ENCODE data around the gene WFDC8.

The WFDC8 gene

GRCh38 chr20:45579184-45579583 is at the start of gene WFDC8:
WFDC8 (minus strand) TSS chr20:45579284; CDS start chr20:45579247, 37 bp downstream.
- H3K9me3 ChIP-seq (ENCODE audit: control insufficient read depth, insufficient read depth, low read depth, low read length) = 0 out of 2 replicates have a peak, but pooled peaks cover 4% of the 10 kb centered on the region
- H3K4me1 ChIP-seq (ENCODE audit: control insufficient read depth, insufficient read depth, low read length) = peaks cover 28% of the 10 kb centered on the region
- no peak within 1 kb of the TSS for H3K4me3 ChIP-seq (ENCODE audit: low read depth, low read length)
- H3K36me3 ChIP-seq (ENCODE audit: control insufficient read depth, insufficient read depth, low read length) = no peaks in the 10 kb centered on the region
- H3K27ac ChIP-seq (ENCODE audit: low read depth, low read length) = no peak within 1 kb of the TSS
- H3K27me3 ChIP-seq (ENCODE audit: control insufficient read depth, insufficient read depth, low read length) = no peaks in the 10 kb centered on the region
- H3K9ac ChIP-seq (ENCODE audit: low read length) = no peak within 1 kb of the TSS

DNA sequence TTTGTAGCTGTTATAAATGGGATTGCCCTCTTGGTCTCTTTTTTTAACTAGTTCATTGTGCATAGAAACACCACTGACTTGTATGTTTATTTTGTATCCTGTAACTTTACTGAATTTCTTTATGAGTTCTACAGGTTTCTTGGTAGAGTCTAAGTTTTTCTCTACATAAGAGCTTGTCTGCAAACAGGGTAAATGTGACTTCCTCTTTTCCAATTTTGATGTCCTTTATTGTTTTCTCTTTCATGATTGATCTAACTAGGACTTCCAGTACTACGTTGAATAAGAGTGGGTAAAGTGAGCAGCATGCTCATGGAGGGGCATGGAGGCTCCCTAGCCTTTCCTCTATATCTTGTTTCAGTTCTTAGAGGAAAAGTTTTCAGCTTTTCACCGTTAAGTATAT is 47.5 kb upstream of the WFDC8 start:
- H3K36me3 ChIP-seq (ENCODE audit: control insufficient read depth, insufficient read depth, low read length) = no peaks in the 10 kb centered on the region

GRCh38 chr20:45621593-45621992 is 42.5 kb upstream of the WFDC8 start:
- Histone ChIP-seq H3K27me3 (ENCODE audit: control insufficient read depth, insufficient read depth, low read length) (no peaks in the 10 kb centered on the region), H3K27ac (ENCODE audit: low read depth, low read length) (no peak overlapping the region), H3K36me3 (ENCODE audit: control insufficient read depth, insufficient read depth, low read length) (no peaks in the 10 kb centered on the region), H3K9ac (ENCODE audit: low read length) (no peak overlapping the region), H3K4me1 (ENCODE audit: control insufficient read depth, insufficient read depth, low read length) (no peaks in the 10 kb centered on the region), H3K4me3 (ENCODE audit: low read depth, low read length) (no peak overlapping the region), H3K9me3 (ENCODE audit: control insufficient read depth, insufficient read depth, low read depth, low read length) (no peaks in the 10 kb centered on the region)

More for the DNA sequence above, 47.5 kb upstream of the WFDC8 start:
- no peak overlapping the region for H3K4me3 ChIP-seq (ENCODE audit: low read depth, low read length)
- H3K9ac ChIP-seq (ENCODE audit: low read length) = no peak overlapping the region
- H3K27ac ChIP-seq (ENCODE audit: low read depth, low read length) = no peak overlapping the region
- peaks cover 6% of the 10 kb centered on the region; the same call in 1 of the 2 replicates for H3K4me1 ChIP-seq (ENCODE audit: control insufficient read depth, insufficient read depth, low read length)
- H3K9me3 ChIP-seq (ENCODE audit: control insufficient read depth, insufficient read depth, low read depth, low read length) = no peaks in the 10 kb centered on the region
- no peaks in the 10 kb centered on the region for H3K27me3 ChIP-seq (ENCODE audit: control insufficient read depth, insufficient read depth, low read length)

- no peaks in the 10 kb centered on the region for H3K36me3 ChIP-seq (ENCODE audit: control insufficient read depth, insufficient read depth, low read length)
- no peak overlapping the region for H3K9ac ChIP-seq (ENCODE audit: low read length)
- no peak overlapping the region for H3K27ac ChIP-seq (ENCODE audit: low read depth, low read length)
- H3K9me3 ChIP-seq (ENCODE audit: control insufficient read depth, insufficient read depth, low read depth, low read length) = no peaks in the 10 kb centered on the region
- H3K4me1 ChIP-seq (ENCODE audit: control insufficient read depth, insufficient read depth, low read length) = no peaks in the 10 kb centered on the region
- H3K27me3 ChIP-seq (ENCODE audit: control insufficient read depth, insufficient read depth, low read length) = no peaks in the 10 kb centered on the region
- no peak overlapping the region for H3K4me3 ChIP-seq (ENCODE audit: low read depth, low read length)
These were observed 38.5 kb upstream of the WFDC8 start for GRCh38 chr20:45617591-45617990.

GRCh38 chr20:45612314-45612713 is 33.2 kb upstream of the WFDC8 start:
- H3K27ac ChIP-seq (ENCODE audit: low read depth, low read length) = no peak overlapping the region
- no peaks in the 10 kb centered on the region; the same call in 1 of the 2 replicates for H3K4me1 ChIP-seq (ENCODE audit: control insufficient read depth, insufficient read depth, low read length)
- no peak overlapping the region for H3K4me3 ChIP-seq (ENCODE audit: low read depth, low read length)
- no peaks in the 10 kb centered on the region; the same call in 1 of the 2 replicates for H3K9me3 ChIP-seq (ENCODE audit: control insufficient read depth, insufficient read depth, low read depth, low read length)
- no peaks in the 10 kb centered on the region for H3K27me3 ChIP-seq (ENCODE audit: control insufficient read depth, insufficient read depth, low read length)
- no peak overlapping the region for H3K9ac ChIP-seq (ENCODE audit: low read length)
- H3K36me3 ChIP-seq (ENCODE audit: control insufficient read depth, insufficient read depth, low read length) = no peaks in the 10 kb centered on the region

DNA sequence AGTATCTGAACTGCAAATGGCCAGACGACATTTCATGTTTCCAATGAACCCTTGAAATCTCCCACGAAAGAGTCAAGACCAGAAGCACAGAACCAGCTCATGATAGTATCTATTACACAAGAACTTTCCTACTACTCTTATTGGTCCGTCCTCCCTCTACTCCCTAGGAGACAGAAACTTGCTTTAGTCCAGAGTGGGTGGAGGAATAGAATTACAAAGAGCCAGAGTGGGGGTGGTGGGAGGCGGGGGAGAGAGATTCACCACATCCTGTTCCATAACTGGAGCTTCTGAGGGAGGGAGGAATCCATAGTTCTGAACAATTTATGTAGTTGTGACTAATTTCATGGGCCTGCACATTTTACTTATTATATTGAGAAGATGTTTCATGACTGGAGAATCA is 32.0 kb upstream of the WFDC8 start:
- Histone ChIP-seq H3K4me1 (ENCODE audit: control insufficient read depth, insufficient read depth, low read length) (no peaks in the 10 kb centered on the region; the same call in 1 of the 2 replicates), H3K27ac (ENCODE audit: low read depth, low read length) (no peak overlapping the region), H3K27me3 (ENCODE audit: control insufficient read depth, insufficient read depth, low read length) (no peaks in the 10 kb centered on the region), H3K4me3 (ENCODE audit: low read depth, low read length) (no peak overlapping the region), H3K9me3 (ENCODE audit: control insufficient read depth, insufficient read depth, low read depth, low read length) (peaks cover 8% of the 10 kb centered on the region; the same call in 1 of the 2 replicates), H3K9ac (ENCODE audit: low read length) (no peak overlapping the region), H3K36me3 (ENCODE audit: control insufficient read depth, insufficient read depth, low read length) (no peaks in the 10 kb centered on the region)

DNA sequence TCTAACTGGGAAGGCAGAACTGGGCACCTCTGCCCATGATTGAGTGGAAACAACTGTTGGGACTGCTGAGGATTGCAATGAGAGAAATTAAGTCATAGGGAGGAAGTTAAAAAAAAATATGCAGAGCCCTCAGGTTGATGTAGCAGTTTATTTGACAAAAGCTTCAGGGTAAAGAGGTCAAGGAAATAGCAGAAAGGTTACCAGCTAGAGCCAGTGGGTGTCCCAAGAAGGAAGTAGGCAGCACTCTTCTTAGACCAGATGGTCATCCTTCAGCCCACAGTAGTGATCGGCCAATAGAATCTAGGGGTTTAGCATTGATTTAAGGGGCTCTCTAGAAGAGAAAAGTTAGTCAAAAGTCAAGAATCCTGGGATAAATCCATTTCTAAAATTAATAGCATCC is 28.7 kb upstream of the WFDC8 start:
- H3K9ac ChIP-seq (ENCODE audit: low read length) = no peak overlapping the region
- H3K4me1 ChIP-seq (ENCODE audit: control insufficient read depth, insufficient read depth, low read length) = no peaks in the 10 kb centered on the region; the same call in 1 of the 2 replicates
- peaks cover 14% of the 10 kb centered on the region; the same call in 1 of the 2 replicates for H3K9me3 ChIP-seq (ENCODE audit: control insufficient read depth, insufficient read depth, low read depth, low read length)
- no peaks in the 10 kb centered on the region for H3K27me3 ChIP-seq (ENCODE audit: control insufficient read depth, insufficient read depth, low read length)
- no peak overlapping the region for H3K27ac ChIP-seq (ENCODE audit: low read depth, low read length)
- no peak overlapping the region for H3K4me3 ChIP-seq (ENCODE audit: low read depth, low read length)
- H3K36me3 ChIP-seq (ENCODE audit: control insufficient read depth, insufficient read depth, low read length) = no peaks in the 10 kb centered on the region

DNA sequence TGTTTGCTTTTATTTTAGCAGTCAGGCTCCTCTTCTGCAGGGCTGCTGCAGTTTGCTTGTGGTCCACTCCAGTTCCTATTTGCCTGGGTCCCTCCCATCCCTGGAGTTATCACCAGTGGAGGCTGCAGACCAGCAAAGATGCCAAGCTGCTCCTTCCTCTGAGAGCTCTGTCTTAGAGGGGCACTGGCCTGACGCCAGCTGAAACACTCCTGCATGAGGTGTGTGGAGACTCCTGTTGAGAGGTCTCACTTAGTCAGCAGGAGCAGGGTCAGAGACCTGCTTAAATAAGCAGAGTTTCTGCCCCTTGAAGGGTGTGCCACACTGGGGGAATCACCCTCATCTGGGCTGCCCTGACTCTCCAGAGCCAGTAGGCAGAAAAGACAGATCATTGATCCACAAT is 16.2 kb upstream of the WFDC8 start:
- Histone ChIP-seq H3K27me3 (ENCODE audit: control insufficient read depth, insufficient read depth, low read length) (no peaks in the 10 kb centered on the region), H3K9me3 (ENCODE audit: control insufficient read depth, insufficient read depth, low read depth, low read length) (peaks cover 7% of the 10 kb centered on the region; the same call in 1 of the 2 replicates), H3K36me3 (ENCODE audit: control insufficient read depth, insufficient read depth, low read length) (no peaks in the 10 kb centered on the region), H3K9ac (ENCODE audit: low read length) (no peak overlapping the region), H3K4me1 (ENCODE audit: control insufficient read depth, insufficient read depth, low read length) (no peaks in the 10 kb centered on the region), H3K4me3 (ENCODE audit: low read depth, low read length) (no peak overlapping the region), H3K27ac (ENCODE audit: low read depth, low read length) (no peak overlapping the region)

- Histone ChIP-seq H3K9ac (ENCODE audit: low read length) (no peak overlapping the region), H3K4me3 (ENCODE audit: low read depth, low read length) (no peak overlapping the region), H3K36me3 (ENCODE audit: control insufficient read depth, insufficient read depth, low read length) (no peaks in the 10 kb centered on the region), H3K4me1 (ENCODE audit: control insufficient read depth, insufficient read depth, low read length) (no peaks in the 10 kb centered on the region; the same call in 1 of the 2 replicates), H3K27ac (ENCODE audit: low read depth, low read length) (no peak overlapping the region), H3K9me3 (ENCODE audit: control insufficient read depth, insufficient read depth, low read depth, low read length) (peaks cover 7% of the 10 kb centered on the region; the same call in 1 of the 2 replicates), H3K27me3 (ENCODE audit: control insufficient read depth, insufficient read depth, low read length) (no peaks in the 10 kb centered on the region)
These were observed 14.4 kb upstream of the WFDC8 start for GRCh38 chr20:45593498-45593897.

DNA sequence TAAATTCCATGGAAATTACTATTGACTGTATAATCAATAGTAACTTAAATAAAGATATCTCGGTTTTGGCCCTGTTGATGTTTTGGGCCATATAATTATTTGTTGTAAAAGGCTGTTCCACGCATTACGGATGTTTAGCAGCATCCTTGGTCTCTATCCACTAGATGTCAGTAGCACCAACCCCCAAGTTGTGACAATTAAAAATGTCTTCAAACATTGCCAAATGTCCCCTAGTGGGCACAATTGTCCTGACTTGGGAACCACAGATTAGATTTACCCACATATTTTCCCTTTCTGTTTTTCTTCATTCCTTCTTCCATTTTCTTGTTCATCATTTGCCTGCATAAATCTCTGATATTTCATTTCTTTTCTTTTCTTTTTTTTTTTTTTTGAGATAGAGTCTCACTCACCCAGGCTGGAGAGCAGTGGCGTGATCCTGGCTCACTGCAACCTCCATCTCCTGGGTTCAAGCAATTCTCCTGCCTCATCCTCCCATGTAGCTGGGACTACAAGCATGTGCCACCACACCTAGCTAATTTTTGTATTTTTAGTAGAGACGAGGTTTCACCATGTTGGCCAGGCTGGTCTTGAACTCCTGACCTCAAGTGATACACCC is 13.6 kb upstream of the WFDC8 start:
- H3K9ac ChIP-seq (ENCODE audit: low read length) = no peak overlapping the region
- H3K27me3 ChIP-seq (ENCODE audit: control insufficient read depth, insufficient read depth, low read length) = no peaks in the 10 kb centered on the region
- no peak overlapping the region for H3K27ac ChIP-seq (ENCODE audit: low read depth, low read length)
- H3K9me3 ChIP-seq (ENCODE audit: control insufficient read depth, insufficient read depth, low read depth, low read length) = peaks cover 7% of the 10 kb centered on the region; the same call in 1 of the 2 replicates
- H3K4me1 ChIP-seq (ENCODE audit: control insufficient read depth, insufficient read depth, low read length) = no peaks in the 10 kb centered on the region; the same call in 1 of the 2 replicates
- H3K4me3 ChIP-seq (ENCODE audit: low read depth, low read length) = no peak overlapping the region
- H3K36me3 ChIP-seq (ENCODE audit: control insufficient read depth, insufficient read depth, low read length) = no peaks in the 10 kb centered on the region

GRCh38 chr20:45589725-45590124 is 10.6 kb upstream of the WFDC8 start:
- Histone ChIP-seq H3K4me3 (ENCODE audit: low read depth, low read length) (no peak overlapping the region), H3K9me3 (ENCODE audit: control insufficient read depth, insufficient read depth, low read depth, low read length) (peaks cover 7% of the 10 kb centered on the region; the same call in 1 of the 2 replicates), H3K4me1 (ENCODE audit: control insufficient read depth, insufficient read depth, low read length) (no peaks in the 10 kb centered on the region; the same call in 1 of the 2 replicates), H3K27me3 (ENCODE audit: control insufficient read depth, insufficient read depth, low read length) (no peaks in the 10 kb centered on the region), H3K27ac (ENCODE audit: low read depth, low read length) (no peak overlapping the region), H3K9ac (ENCODE audit: low read length) (no peak overlapping the region), H3K36me3 (ENCODE audit: control insufficient read depth, insufficient read depth, low read length) (no peaks in the 10 kb centered on the region)
